HG03103 (cell line): ENCODE results near the gene COPS9.

Experiments
- ATAC-seq: cut with Tn5 transposase; IDR thresholded peaks from one replicate; pipeline ENCODE4 v1.9.1; 2021; ENCODE audit warnings: low read depth; ENCODE audit not compliant: unreplicated experiment

COPS9 gene

DNA sequence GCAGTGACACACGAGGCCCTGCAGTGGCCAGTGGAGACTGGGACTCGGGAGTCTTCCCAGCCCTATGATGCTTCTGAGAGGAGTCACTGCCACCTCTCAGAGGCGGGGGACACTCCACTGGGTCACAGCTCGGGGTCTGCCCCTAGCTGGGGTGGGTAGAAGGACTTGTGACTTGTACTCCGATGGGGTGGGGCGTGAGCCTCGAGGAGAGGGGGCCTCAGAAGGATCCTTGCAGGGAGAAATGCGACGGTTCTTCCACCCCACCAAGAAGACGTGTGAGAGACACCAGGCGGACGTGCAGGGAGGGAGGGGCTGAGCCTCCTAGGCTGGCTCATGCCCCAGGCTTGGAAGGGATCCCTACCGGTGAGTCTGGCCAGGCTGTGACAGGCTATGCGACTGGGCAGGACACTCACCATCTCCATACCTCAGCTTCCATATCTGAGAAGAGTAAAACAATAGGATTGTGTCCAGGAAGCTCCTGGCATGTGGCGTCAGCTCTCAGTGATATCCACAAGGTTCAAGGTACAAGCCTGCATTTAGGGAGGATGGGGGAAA, 15.4 kb upstream of the COPS9 start:
- ATAC-seq = no peak

DNA sequence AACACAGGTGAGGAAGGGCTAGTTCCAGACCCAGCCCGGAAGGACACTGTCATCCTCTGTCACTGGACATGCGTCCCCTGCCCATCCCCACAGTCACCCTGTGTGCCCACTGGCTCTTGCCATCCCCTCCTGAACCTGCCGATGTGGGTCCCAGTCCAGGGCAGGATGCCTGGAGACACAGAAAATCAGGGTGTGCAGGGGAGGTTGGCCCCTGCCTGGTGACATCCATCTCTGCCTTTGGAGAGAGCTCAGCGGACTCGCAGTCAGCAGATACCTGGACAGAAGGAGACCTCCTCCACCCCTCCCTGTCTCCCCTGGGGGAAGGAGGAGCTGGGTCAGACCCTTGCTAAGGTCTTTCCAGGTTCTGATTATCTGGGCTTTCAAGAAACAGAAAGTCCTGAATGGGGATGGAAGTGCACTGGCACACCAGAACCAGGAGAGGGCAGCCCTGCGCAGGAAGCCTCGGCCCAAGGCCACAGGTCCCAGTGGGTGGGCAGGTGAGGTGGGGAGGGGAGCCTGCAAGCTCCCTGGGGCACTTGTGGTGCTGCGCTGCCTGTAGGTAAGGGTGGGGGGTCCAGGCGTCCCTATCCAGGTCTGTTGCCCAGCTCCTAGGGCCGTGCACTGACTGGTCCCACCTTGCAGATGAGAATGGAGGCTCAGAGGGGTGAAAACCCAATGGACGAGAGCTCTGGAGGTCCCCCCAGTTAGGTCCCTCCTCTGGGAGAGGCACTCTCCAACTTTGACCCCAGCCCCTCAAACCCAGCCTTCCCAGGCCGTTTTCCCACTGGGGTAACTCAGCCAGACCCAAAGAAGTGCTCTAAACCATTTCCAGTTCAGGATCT, 14.1 kb upstream of the COPS9 start:
- no peak for ATAC-seq

DNA sequence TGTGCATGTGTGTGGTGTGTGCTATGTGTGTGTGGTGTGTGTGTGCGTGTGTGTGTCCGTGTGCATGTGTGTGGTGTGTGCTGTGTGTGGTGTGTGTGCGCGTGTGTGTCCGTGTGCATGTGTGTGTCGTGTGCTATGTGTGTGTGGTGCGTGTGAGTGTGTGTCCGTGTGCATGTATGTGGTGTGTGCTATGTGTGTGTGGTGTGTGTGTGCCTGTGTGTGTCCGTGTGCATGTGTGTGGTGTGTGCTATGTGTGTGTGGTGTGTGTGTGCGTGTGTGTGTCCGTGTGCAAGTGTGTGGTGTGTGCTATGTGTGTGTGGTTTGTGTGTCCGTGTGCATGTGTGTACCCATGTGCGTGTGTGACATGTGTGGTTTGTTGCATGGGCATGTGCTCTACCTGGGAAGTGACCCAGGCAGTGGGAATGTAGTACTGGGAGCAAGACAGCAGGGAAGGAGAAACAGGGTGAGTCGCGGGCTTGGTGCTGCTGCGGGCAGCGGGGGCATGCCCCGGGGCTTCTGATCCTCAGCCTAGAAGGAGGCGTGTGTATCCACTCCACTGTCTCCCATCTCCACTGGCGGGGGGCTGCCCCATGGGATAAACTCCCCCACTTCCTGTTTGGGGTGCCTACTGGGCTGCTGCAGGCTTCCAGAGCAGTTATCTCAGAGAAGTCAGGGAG, 11.9 kb upstream of the COPS9 start:
- no peak for ATAC-seq

DNA sequence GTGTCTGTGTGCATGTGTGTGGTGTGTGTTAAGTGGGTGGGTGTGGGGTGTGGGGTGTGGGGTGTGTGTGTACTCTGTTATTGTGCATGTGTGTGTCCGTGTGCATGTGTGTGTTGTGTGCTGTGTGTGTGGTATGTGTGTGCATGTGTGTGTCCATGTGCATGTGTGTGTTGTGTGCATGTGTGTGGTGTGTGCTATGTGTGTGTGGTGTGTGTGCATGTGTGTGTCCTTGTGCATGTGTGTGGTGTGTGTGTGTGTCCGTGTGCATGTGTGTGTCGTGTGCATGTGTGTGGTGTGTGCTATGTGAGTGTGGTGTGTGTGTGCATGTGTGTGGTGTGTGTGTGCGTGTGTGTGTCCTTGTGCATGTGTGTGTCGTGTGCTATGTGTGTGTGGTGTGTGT, 11.3 kb upstream of the COPS9 start:
- no peak for ATAC-seq

DNA sequence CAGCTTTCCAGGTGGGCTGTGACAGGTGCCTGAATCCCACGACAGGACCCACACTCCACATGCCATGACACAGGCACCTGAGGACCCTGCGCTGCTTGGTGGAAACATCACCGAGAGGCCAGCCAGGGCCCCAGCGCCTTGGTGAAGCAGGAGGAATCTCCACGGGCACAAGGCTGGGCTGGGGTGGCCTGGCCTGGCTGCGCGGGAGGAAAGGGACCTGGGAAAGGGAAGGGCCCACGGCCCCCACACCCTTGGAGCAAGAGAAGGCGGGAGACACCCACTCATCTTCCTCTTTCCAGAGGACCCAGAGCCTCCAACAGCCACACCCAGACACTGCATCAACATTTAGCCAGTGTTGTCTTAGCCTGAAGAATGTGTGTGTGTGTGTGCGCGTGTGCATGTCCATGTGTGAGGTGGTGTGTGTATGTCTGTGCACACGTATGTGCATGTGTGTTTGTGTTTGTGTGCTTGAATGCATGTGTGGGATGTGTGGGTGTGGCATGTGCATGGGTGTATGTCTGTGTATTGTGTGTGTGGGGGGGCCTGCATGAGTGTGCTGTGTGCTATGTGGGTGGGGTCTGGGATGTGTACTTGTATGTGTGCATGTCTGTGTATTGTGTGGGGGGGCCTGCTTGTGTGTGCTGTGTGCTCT, 10.6 kb upstream of the COPS9 start:
- no peak for ATAC-seq

DNA sequence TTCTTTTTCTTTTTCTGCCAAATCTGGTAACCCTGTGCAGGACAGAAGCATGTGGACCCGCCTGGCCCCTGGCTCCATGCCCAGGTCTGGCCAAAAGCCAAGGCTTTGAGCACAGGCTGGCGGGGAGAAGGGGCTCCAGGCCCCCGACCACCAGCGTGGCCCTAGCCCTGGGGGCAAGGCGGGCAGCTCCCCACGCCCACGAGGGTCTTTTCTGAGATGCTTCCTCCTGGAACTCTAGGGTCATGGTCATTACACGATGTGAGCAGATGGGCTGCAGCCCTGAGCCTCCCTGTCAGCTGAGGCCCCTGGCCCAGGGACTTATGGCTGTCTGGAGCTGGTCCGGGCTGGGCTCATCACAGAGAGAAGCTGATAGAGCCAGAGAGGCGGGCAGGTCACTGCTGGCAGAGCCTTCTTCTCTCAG, 10.0 kb upstream of the COPS9 start:
- no peak for ATAC-seq

DNA sequence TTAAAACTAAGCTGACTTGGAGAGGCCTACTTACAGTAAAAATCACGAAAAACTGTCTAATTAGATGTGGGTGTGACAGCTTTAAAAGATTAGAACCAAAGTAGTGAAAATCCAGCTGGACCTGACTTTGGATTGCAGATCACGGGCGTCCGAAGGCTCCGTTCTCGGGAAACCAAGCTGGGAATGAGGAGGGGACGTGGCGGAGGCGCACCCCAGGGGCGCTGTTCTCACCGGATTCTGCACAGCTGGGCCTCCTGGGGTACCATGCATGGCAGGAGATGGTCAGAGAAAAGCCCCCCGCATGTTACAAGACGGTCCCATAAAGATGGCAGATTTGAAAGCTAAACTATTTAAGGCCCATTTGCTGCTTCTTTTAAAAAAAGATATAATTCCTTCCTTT, 9.4 kb upstream of the COPS9 start:
- no peak for ATAC-seq

DNA sequence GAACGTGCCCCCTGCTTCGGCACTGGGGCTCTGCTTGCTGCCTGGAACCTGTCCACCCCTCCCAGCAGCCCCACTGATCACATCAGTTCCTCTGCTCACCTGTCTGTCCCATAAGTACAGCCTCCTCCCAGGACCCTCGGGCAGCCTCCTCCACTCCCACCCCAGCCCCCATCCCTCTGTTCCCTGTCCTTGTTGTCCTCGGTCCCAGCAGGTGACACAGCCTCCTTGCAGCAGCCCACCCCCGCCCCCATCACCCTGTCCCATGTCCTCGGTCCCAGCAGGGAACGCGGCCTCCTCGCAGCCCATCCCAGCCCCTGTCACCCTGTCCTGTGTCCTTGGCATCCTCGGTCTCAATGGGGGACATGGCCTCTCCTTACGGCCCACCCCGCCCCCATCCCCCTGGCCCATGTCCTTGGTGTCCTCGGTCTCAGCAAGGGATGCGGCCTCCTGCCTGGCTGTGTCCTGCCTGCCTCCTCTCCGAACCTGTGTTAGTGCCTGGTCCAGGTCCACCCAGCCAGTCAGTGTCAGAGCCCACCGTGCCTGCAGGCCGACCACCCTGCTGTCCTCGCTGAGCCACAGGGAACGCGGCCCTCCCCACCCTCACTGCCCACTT, 8.7 kb upstream of the COPS9 start:
- no peak for ATAC-seq

DNA sequence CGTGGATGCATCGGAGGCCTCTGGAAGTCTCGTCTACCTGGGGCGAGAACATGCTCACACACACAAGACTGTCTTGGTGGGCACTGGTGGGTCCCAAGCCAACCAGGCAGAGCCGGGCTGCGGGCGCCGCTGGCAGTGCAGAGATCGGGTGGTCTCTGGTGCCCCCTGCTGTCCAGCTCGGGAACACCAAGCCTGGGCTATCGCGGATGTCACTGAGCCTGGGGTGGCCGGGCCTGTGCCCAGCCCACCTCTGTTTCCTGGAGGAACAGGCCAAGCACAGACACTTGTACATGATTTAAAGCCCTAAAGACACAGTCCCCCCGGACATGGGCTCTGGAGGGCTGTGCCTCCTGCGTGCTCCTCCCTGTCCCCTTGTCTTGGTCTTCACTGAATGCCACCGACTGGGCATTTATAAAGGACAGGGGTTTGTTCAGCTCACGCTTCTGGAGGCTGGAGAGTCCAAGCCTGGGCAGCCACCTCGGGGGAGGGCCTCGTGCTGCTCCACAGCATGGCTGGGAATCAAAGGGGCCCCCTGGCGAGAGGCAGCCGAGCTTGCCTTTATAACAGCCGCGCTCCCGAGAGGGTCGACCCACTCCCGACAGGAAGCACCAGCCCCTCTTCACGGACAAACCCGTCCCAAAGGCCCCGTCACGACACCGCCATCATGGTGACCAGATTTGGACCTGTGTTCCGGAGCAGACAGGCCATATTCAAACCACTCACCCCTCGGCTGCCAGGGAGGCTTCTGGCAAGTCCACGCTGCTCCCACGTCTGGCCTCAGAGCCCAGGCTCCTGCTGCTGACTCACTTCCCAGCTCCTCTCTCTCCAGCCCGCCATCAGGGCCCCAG, 7.9 kb upstream of the COPS9 start:
- ATAC-seq = no peak

DNA sequence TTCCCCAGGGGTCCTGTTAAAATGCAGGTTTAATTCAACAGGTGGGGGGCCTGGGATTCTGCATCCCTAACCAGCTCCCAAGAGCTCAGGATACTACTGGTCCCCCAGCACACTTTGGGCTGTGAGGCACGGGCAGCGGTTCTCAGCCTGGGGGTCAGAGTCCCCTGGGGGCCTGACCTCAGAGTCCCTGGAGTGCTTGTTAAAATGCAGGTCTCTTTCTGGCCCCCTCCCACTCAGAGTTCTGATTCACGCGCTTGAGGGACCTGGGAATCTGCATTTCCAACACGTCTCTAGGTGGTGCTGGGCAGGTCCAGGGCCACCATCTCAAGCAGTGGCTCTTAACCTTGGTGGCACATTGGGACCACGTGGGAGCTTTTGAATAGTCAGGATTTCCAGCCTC, 7.2 kb upstream of the COPS9 start:
- ATAC-seq = no peak

DNA sequence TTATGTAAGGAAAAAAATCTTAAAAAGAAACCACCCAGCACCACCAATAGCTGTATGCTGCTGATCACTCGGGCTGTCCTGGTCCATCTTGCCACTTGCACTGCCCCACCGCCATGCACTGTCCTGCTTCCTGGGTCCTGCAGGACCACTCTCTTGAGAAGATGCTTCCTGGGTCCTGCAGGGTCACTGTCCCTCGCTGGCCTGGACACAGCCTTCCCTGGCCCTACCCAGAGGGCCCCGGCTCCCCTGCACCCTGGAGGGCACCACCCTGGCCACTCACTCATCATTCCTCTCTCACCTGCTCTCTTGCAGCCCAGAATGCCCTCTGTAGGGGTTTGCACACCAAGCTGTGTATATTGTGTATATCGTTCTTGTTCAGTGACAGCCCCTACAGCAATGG, 6.8 kb upstream of the COPS9 start:
- ATAC-seq = no peak

DNA sequence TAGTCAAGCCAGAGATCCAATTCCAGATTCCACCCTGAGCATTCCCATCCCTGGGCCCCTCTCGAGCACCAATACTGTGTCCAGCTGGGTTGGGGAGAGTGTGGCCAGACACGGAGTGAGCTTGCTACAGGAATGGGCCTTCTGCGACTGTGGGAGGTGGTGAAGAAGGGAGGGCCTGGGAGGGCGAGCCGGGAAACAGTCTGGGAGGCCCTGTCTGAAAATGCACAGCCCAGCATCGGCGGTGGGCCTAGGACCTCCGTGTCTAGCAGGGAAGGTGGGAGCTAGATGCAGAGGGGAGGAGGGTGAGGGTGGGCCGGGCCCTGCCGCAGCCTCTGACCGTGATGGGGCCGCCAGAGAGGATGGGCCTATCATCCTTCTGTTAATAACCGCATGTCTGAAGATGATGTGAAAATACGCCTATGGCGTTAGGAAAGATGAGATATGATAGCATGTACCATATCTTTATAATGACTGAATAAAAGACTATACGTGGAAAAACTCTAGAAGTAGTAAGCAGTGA, 6.2 kb upstream of the COPS9 start:
- ATAC-seq = no peak

DNA sequence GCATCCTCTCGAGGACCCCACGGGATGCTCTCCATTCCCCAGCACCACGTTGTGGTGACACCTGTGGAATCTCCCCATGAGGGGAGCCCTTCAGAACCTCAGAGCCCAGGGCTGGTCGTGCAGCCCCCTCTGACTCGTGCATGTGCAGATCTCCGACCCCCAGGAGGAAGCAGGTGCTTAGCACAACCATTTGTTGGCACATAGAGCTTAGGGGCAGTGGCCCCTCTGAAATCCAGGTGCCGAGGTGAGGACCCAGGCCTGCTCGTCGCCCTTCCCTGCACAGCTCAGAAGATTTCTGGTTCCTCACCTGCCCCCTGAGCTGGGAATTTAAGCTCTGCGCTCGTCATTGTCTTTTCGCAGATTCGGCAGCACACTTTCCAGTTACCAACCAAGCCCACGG, 5.6 kb upstream of the COPS9 start:
- no peak for ATAC-seq

DNA sequence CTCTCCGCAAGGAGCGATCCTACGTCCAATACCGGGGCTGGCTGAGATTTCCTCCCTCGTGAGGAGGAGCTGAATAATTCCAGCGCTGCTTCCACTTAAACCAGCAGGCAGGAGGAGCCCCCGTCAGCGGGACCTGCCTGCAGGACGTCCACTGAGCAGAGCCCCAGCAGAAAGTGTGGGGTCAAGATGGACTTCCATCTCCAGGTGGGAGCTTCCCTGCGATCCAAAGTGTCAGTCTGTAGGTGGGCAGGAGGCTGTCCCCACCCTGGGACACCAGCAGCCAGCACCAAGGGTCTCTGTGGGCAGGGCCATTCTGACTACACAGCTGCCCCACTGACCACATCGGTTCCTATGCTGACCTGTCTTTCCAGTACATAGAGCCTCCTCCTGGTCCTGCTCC, 4.8 kb upstream of the COPS9 start:
- no peak for ATAC-seq

DNA sequence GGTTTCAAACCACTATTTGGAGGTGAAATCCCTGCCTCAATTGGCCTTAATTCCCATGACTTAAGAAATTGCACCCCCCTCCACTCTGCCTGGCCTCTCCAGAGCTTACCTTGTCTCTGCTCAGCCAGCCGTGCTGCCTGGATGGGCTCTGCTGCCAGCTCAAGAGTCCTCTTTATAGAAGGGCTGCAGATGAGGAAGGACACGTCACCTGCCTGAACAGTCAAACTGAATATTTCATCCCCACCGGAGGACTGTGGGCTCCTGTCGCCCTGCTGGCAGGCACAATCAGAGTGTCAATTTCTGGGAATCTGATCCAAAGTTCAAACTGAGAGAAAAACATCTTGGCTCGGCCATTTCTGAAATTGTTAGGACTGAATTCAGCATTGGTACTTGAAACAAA, 4.4 kb upstream of the COPS9 start, which contains the start of gene OTOS:
OTOS (minus strand) TSS at position 148 of the 400 bp plus-strand sequence. CDS start 332 bp downstream, outside the sequence.
- no peak for ATAC-seq

DNA sequence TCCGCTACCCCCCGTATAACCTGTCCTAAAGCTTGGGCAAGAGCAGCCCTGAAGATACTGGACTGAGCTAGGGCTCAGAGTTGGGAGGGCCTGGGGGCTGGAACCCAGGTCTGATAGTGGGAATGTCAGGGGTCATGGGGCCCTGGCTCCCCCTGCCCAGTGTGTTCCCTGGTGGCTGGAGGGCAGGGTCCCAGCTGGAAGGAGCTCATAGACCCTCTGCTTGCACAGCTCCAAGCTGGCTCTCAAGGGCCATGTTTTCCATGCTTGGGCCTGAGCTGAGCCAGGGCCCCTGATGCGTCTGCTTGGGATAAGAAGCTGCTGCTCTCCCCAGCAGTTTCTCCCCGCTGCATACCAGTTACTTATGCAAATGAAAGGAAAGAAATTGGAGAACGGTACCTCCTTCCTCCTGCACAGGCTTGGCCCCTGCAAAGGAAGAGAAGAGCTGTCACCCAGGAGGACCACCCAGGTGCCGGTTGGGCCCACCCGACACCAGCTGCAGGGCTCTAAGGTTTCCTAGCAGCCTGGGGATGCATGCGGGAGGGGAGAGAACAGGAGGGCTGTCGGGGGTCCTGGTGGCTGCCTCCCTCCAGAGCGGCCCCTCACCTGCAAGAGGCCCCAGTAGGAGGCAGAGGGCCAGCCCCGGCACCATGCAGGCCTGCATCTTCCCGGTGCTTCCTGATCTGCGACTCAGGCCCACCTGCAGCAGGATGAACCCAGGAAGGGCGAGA, 3.7 kb upstream of the COPS9 start:
- ATAC-seq = no peak

DNA sequence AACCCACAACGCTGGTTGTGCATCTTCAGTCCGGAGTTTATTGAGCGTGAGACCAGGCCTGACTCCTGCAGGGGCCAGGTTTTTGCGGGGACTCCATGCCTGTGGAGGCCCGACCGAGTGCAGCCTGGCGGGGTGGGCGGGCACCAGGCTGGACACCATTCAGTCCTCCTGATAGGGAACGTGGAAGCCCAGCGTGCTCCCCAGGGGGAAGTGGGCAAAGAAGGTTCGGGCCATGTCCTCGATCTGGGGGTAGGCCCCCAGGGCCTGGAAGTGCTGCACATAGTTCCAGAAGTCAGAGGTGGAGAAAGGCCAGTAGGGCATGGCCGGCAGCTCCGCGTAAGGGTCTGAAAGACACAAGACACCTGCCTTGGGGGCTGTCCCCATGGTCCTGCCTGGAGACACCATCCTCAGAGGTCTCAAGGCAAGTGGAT, 2.9 kb upstream of the COPS9 start:
- ATAC-seq = no peak

DNA sequence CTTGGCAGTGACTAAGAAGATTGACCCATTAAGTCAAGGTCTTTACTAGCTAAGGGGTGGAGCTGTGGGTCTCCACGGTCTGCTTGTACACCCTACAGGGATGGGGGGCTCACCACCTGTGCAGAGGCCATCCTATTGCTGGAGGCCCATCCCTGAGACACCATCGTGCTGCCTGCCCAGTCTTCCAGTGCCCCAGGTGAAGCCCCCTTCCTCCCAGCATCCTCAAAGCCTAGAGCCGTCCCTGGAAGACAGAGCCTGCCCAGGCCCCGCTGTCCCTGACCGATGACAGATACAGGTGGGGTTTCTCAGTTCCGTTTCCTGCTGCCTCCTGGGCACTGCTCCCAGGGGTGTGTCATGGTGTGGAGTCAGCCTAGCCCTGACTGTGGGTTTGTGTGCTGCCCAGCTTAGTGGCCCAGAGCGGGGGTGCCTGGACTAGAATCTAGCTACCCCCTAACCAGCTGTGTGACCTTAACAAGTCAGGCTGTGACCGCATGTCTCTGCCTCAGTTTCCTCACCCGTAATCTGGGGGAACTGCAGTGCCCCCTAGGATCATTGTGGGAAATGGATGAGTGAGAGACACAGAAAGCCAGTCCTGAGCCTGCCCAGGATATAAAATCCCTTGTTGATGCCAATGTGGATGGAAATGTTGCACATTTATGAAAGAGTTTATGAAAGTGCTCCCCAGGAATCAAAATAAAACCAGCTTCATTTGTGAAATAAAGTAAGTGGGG, 2.3 kb upstream of the COPS9 start:
- no peak for ATAC-seq
